ENCODE measurements around the gene CLDN14. TPM values are rescaled to one million over a fixed set of nuclear protein-coding genes. Genes with fewer than 3 reads are reported as not detected.
A peak's percentile ranks its signal among the peaks of the same experiment; 100 is the strongest.
"Not testable (repeated sequence)": the region's sequence is repeated elsewhere in the genome, so short reads cannot be mapped to it uniquely, and the experiment has no call there.

CLDN14 gene
- total RNA-seq, 2 donors from 2014 or later, result not detected

DNA sequence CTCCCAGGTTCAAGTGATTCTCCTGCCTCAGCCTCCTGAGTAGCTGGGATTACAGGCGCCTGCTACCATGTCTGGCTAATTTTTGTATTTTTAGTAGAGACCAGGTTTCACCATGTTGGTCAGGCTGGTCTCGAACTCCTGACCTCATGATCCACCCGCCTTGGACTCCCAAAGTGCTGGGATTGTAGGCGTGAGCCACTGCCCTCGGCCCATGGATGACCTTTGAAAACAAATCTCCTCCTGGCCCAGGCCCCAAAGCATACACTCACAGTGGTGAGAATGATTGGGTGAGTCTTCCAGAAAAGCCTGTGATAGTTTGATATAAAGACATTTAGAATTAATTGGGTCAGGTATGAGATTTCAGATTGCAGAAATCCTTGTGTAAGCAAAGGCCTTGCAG is 3.4 kb downstream of the CLDN14 start:
- not testable (repeated sequence) for H3K4me3 Mint-ChIP-seq; H3K27ac Mint-ChIP-seq; ATAC-seq (replicated peaks in 1 of 2); DNase-seq; H3K36me3 Mint-ChIP-seq (ENCODE audit: insufficient read depth in 2 of 2); H3K9me3 Mint-ChIP-seq
- Mint-ChIP-seq H3K4me1 (ENCODE audit: low read depth) (peaks cover 26% of the 10 kb centered on the region), H3K27me3 (ENCODE audit: low read depth) (peaks cover 17% of the 10 kb centered on the region)

- H3K4me1 Mint-ChIP-seq (ENCODE audit: low read depth), result peaks cover 37% of the 10 kb centered on the region
- peaks cover 0 to 2% of the 10 kb centered on the region in 2 donors for H3K9me3 Mint-ChIP-seq
- H3K4me3 Mint-ChIP-seq, result no peak overlapping the region
- peaks cover 17% of the 10 kb centered on the region for H3K27me3 Mint-ChIP-seq (ENCODE audit: low read depth)
- DNase-seq, result no peak
- no peak for ATAC-seq (replicated peaks in 1 of 2)
- H3K36me3 Mint-ChIP-seq (ENCODE audit: insufficient read depth in 2 of 2), result peaks cover 0 to 3% of the 10 kb centered on the region in 2 donors
- no peak overlapping the region for H3K27ac Mint-ChIP-seq
These were observed 5.3 kb downstream of the CLDN14 start for GRCh38 chr21:36474591-36474990.

- H3K27ac Mint-ChIP-seq, result no peak overlapping the region
These were observed 6.7 kb downstream of the CLDN14 start for GRCh38 chr21:36473203-36473602.

DNA sequence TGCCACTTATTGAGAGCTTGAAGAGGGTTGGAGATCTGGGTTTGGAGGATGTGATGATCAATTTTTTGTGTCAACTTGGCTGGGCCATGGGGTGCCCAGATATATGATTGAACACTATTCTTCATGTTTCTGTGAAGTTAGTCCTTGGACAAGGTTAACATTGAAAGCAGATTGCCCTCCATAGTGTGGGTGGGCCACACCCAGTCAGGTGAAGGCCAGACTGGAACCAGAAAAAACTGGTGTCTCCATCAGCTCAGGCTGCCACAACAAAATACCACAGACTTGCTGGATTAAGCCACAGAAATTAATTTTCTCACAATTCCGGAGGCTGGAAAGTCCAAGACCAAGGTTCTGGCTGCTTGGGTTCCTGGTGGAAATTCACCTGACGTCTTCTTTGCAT is 7.5 kb downstream of the CLDN14 start:
- ATAC-seq (replicated peaks in 1 of 2) (no peak), DNase-seq (no peak)
- Mint-ChIP-seq H3K36me3 (ENCODE audit: insufficient read depth in 2 of 2) (peaks cover 0 to 3% of the 10 kb centered on the region in 2 donors), H3K27ac (no peak overlapping the region), H3K4me1 (ENCODE audit: low read depth) (peaks cover 19% of the 10 kb centered on the region), H3K27me3 (ENCODE audit: low read depth) (peaks cover 17% of the 10 kb centered on the region), H3K9me3 (peaks cover 0 to 2% of the 10 kb centered on the region in 2 donors), H3K4me3 (no peak overlapping the region)

More at GRCh38 chr21:36473203-36473602, 6.7 kb downstream of the CLDN14 start:
- Mint-ChIP-seq H3K36me3 (ENCODE audit: insufficient read depth in 2 of 2) (peaks cover 0 to 3% of the 10 kb centered on the region in 2 donors), H3K9me3 (peaks cover 0 to 2% of the 10 kb centered on the region in 2 donors), H3K27me3 (ENCODE audit: low read depth) (peaks cover 17% of the 10 kb centered on the region), H3K4me3 (no peak overlapping the region), H3K4me1 (ENCODE audit: low read depth) (peaks cover 24% of the 10 kb centered on the region)
- no peak for ATAC-seq (replicated peaks in 1 of 2)
- no peak for DNase-seq

DNA sequence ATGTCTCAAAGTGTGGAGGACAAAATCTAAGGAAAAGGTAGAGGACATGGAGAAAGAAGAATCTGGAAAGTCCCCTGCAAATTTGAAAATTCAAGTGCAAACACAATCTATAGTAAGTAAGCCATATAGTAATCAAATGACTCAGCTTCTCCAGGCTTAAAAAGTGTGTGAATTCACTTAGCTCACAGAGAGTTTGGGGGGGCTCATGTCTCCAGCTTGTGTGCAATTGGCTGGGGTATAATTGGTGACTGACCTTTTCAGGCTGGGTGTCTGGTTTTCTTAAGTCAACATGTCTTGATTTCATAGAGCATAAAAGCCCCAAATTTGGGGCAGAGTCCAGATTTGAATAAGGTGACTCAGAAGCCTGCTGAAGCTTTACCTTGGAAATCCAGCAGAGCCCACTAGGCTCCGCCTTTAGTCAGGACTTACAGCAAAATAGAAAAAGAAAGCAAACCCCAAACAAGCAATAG is 8.6 kb downstream of the CLDN14 start:
- H3K4me3 Mint-ChIP-seq, result peak overlapping the region; percentile 3 to 31
- H3K36me3 Mint-ChIP-seq (ENCODE audit: insufficient read depth in 2 of 2), result peaks cover 0 to 3% of the 10 kb centered on the region in 2 donors
- DNase-seq (peak; percentile 23 to 32), ATAC-seq (replicated peaks in 1 of 2) (peak; percentile 90 to 91)
- H3K4me1 Mint-ChIP-seq (ENCODE audit: low read depth), result peaks cover 19% of the 10 kb centered on the region
- no peak overlapping the region for H3K27ac Mint-ChIP-seq
- peaks cover 0 to 2% of the 10 kb centered on the region in 2 donors for H3K9me3 Mint-ChIP-seq
- H3K27me3 Mint-ChIP-seq (ENCODE audit: low read depth), result peaks cover 17% of the 10 kb centered on the region

DNA sequence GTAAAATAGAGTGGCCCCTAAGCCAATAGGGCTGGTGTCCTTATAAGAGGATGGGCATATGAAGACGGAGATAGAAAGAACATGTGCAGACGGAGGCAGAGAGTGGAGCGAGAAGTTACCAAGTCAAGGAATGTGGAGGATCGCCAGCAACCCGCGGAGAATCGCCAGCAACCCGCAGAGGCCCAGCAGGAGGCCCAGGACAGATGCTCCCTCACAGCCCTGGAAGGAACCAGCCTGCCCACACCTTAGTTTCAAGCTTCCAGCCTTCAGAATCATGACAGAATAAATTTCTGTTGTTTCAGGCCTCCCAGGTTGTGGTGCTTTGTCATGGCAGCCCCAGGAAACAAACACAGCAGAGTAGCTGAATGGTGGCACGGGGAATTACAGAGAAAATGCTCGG is 9.6 kb downstream of the CLDN14 start:
- H3K4me3 Mint-ChIP-seq, result no peak overlapping the region
- peaks cover 0 to 3% of the 10 kb centered on the region in 2 donors for H3K36me3 Mint-ChIP-seq (ENCODE audit: insufficient read depth in 2 of 2)
- ATAC-seq (replicated peaks in 1 of 2), result no peak
- no peak for DNase-seq
- H3K4me1 Mint-ChIP-seq (ENCODE audit: low read depth), result peaks cover 19% of the 10 kb centered on the region
- peaks cover 17% of the 10 kb centered on the region for H3K27me3 Mint-ChIP-seq (ENCODE audit: low read depth)
- H3K9me3 Mint-ChIP-seq, result peaks cover 0 to 2% of the 10 kb centered on the region in 2 donors
- H3K27ac Mint-ChIP-seq, result no peak overlapping the region

DNA sequence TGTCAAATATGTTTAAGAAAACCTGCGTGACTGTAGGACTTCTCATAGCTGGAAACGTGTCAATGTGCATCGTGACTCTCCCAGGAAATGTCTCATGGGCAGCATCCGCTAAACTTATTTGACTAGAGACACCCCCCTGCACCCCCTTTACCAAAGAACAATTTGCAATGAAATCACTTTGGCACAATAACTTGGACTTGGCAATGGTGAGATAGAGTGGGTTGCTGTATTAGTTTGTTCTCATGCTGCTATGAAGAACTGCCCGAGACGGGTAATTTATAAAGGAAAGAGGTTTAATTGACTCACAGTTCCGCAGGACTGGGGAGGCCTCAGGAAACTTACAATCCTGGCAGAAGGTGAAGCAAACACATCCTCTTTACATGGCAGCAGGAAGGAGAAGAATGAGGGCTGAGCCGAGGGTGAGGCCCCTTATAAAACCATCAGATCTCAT is 13.8 kb downstream of the CLDN14 start:
- H3K4me3 Mint-ChIP-seq, result no peak overlapping the region
- H3K36me3 Mint-ChIP-seq (ENCODE audit: insufficient read depth in 2 of 2), result no peaks in the 10 kb centered on the region
- H3K27me3 Mint-ChIP-seq (ENCODE audit: low read depth), result no peaks in the 10 kb centered on the region
- no peak for DNase-seq
- H3K27ac Mint-ChIP-seq, result no peak overlapping the region
- peaks cover 6% of the 10 kb centered on the region for H3K4me1 Mint-ChIP-seq (ENCODE audit: low read depth)
- ATAC-seq (replicated peaks in 1 of 2), result no peak
- H3K9me3 Mint-ChIP-seq, result no peaks in the 10 kb centered on the region

DNA sequence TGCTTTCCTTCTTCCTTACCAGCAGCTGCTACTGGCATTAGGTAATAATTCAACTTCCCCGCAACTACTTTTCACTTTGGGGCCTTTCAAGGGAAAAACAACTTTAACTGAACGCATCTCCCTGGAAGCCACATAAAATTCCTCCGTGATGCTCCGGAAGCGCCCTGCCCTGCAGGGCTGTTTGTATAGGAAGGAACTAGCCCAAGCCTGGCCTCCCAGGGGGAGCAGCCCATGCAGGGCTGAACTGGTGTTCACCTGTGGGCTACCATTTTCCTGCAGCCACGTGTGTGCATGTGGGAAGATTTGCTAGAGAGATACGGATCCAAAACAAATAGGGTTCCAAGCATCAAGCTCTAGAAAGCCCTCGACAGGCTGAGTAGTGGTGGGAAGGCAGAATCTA is 14.4 kb downstream of the CLDN14 start:
- no peaks in the 10 kb centered on the region for H3K9me3 Mint-ChIP-seq
- no peak overlapping the region for H3K4me3 Mint-ChIP-seq
- H3K4me1 Mint-ChIP-seq (ENCODE audit: low read depth), result peaks cover under 1% of the 10 kb centered on the region
- H3K27ac Mint-ChIP-seq, result no peak overlapping the region
- H3K36me3 Mint-ChIP-seq (ENCODE audit: insufficient read depth in 2 of 2), result no peaks in the 10 kb centered on the region
- DNase-seq (no peak), ATAC-seq (replicated peaks in 1 of 2) (no peak)
- no peaks in the 10 kb centered on the region for H3K27me3 Mint-ChIP-seq (ENCODE audit: low read depth)

DNA sequence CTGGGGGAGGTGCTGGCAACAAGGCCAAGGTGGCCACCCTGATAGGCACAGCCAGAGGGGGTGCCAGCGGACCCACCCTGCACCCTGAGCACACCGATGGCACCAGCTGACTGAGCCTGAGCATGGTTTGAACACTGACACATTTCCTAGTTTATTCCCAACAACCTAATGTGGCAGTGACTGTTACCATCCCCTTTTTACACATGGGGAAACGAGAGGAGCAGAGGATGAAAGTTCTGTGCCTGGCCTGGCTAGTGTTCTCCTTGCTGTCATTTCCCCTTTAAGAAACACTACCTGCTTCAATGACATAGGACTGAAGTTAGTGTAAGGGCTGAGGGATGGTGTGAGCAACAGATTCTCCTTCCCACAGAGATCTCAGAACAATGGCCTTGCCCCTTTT is 15.3 kb downstream of the CLDN14 start:
- Mint-ChIP-seq H3K4me1 (ENCODE audit: low read depth) (no peaks in the 10 kb centered on the region), H3K27ac (no peak overlapping the region), H3K9me3 (no peaks in the 10 kb centered on the region), H3K4me3 (no peak overlapping the region), H3K27me3 (ENCODE audit: low read depth) (no peaks in the 10 kb centered on the region), H3K36me3 (ENCODE audit: insufficient read depth in 2 of 2) (no peaks in the 10 kb centered on the region)
- no peak for DNase-seq
- no peak for ATAC-seq (replicated peaks in 1 of 2)

DNA sequence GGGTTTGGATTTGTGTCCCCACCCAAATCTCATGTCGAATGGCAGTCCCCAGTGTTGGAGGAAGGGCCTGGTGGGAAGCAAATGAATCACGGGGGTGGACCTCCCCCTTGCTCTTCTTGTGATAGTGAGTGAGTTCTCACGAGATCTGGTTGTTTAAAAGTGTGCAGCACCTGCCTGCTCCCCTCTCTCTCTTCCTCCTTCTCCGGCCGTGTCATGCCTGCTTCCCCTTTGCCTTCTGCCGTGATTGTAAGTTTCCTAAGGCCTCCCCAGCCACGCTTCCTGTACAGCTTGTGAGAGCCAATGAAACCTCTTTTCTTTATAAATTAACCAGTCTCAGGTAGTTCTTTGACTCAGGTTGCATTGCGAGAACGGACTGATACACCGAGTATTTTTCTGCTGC is 15.9 kb downstream of the CLDN14 start:
- Mint-ChIP-seq H3K27me3 (ENCODE audit: low read depth) (no peaks in the 10 kb centered on the region), H3K27ac (no peak overlapping the region), H3K36me3 (ENCODE audit: insufficient read depth in 2 of 2) (no peaks in the 10 kb centered on the region), H3K4me3 (no peak overlapping the region), H3K4me1 (ENCODE audit: low read depth) (no peaks in the 10 kb centered on the region), H3K9me3 (no peaks in the 10 kb centered on the region)
- ATAC-seq (replicated peaks in 1 of 2) (no peak), DNase-seq (no peak)

DNA sequence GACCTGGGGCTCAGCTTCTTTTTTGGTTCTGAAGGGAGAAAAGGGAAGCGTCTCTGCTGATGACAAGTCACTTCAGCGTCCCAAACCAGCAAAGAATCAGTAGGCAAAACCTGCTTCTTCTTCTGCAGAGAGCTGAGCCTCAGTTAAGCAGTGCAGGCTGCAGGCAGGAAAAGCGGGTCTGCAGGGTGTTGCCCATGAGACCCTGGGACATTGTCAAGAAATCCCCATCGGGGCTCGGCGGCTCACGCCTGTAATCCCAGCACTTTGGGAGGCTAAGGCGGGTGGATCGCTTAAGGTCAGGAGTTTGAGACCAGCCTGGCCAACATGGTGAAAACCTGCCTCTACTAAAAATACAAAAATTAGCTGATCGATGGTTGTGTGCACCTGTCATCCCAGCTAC is 16.7 kb downstream of the CLDN14 start:
- H3K4me1 Mint-ChIP-seq (ENCODE audit: low read depth), result no peaks in the 10 kb centered on the region
- no peaks in the 10 kb centered on the region for H3K9me3 Mint-ChIP-seq
- H3K27ac Mint-ChIP-seq, result no peak overlapping the region
- H3K27me3 Mint-ChIP-seq (ENCODE audit: low read depth), result no peaks in the 10 kb centered on the region
- ATAC-seq (replicated peaks in 1 of 2), result no peak
- H3K36me3 Mint-ChIP-seq (ENCODE audit: insufficient read depth in 2 of 2), result no peaks in the 10 kb centered on the region
- DNase-seq, result no peak
- H3K4me3 Mint-ChIP-seq, result no peak overlapping the region

DNA sequence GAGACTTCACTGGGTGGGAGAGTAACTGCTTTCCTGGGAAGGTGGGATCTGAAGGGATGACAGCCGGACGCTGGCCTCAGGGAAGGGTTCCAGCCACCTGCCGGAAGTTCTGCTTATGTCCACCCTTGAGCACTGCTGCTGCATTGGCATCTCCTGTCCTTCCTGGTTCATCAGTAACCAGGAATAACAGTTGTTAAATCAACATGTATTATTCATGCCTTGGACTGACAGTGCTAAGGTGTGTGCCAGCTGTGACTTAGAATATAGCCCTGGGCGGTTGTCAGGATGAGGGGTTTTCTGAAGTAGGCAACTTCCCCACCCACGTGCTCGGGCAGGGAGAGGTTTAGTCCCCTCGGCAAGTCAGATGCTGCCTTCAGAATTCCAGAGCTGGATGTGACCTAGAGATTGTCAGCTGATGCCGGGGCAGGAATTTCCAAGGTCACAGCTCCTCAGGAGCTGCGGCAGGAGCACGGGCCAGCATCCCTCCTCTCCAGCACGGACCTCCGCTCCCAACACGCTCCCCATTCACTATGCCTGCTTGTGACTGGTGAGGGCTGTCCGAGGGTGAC is 17.9 kb downstream of the CLDN14 start:
- H3K4me3 Mint-ChIP-seq, result no peak overlapping the region
- H3K36me3 Mint-ChIP-seq (ENCODE audit: insufficient read depth in 2 of 2), result no peaks in the 10 kb centered on the region
- no peaks in the 10 kb centered on the region for H3K4me1 Mint-ChIP-seq (ENCODE audit: low read depth)
- H3K27ac Mint-ChIP-seq, result no peak overlapping the region
- H3K27me3 Mint-ChIP-seq (ENCODE audit: low read depth), result no peaks in the 10 kb centered on the region
- no peak for DNase-seq
- no peaks in the 10 kb centered on the region for H3K9me3 Mint-ChIP-seq
- no peak for ATAC-seq (replicated peaks in 1 of 2)

DNA sequence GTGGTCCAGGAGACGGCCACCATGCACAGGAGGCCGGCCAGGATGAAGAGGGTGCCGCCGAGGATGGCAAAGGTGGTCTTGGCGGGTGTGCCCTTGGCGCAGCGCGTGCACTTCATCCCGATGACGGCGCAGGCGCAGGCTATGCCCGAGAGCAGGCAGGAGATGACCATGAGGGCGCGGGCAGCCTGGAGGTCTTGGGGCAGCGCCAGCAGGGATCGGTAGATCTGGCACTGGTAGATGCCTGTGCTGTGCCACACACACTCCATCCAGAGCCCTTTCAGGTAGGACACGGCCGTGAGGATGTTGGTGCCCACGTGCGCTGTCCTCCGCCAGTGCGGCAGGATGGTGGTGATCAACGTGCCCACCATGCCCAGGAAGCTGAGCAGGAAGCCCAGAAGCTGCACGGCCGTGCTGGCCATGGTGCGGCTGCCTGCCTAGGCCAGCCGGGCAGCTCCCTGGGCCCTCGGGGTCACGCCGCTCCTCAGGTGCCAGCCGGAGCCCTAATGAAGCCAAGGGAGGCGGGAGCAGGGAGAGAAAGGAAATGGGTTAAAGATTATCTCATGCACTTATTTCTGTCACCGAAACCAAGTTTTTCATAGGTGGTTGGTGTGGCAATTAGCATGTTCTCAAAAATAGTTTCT is 18.5 kb downstream of the CLDN14 start:
- Mint-ChIP-seq H3K4me3 (no peak overlapping the region), H3K36me3 (ENCODE audit: insufficient read depth in 2 of 2) (no peaks in the 10 kb centered on the region), H3K9me3 (no peaks in the 10 kb centered on the region), H3K27ac (no peak overlapping the region), H3K4me1 (ENCODE audit: low read depth) (no peaks in the 10 kb centered on the region), H3K27me3 (ENCODE audit: low read depth) (no peaks in the 10 kb centered on the region)
- ATAC-seq (replicated peaks in 1 of 2), result no peak
- DNase-seq, result no peak

DNA sequence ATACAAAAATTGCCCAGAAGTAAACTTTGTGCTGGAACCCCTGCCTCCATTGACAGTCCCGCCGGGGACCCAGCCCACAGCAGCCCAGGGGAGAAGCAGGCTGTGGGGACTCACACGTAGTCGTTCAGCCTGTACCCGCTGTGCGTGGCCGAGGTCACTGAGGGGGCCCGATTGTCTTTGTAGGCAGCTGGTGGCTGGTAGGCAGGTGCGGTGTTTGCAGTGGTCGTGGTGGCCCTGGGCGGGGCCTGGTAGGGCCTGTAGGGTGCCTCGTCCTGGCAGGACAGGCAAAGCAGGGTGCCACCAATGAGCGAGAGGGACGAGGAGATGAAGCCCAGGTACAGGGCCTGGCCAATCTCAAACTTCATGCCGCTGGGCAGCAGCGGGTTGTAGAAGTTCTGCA is 19.1 kb downstream of the CLDN14 start:
- H3K4me1 Mint-ChIP-seq (ENCODE audit: low read depth), result no peaks in the 10 kb centered on the region
- H3K27ac Mint-ChIP-seq, result no peak overlapping the region
- no peak overlapping the region for H3K4me3 Mint-ChIP-seq
- H3K27me3 Mint-ChIP-seq (ENCODE audit: low read depth), result no peaks in the 10 kb centered on the region
- no peaks in the 10 kb centered on the region for H3K36me3 Mint-ChIP-seq (ENCODE audit: insufficient read depth in 2 of 2)
- DNase-seq (no peak), ATAC-seq (replicated peaks in 1 of 2) (no peak)
- no peaks in the 10 kb centered on the region for H3K9me3 Mint-ChIP-seq

All from activated T-cell treated with anti-CD3 and anti-CD28 coated beads, Interleukin-2, amount 50 U/mL, for 72 hours (primary cell).